NCI-H2227 (cell line): ENCODE data around the gene ZNF264.
A peak's percentile ranks its signal among the peaks of the same experiment; 100 is the strongest.
"Not testable (repeated sequence)": the region's sequence is repeated elsewhere in the genome, so short reads cannot be mapped to it uniquely, and the experiment has no call there.

ENCODE experiments used
- DNase-seq: peaks from one replicate; lab custom pipeline; 2025; ENCODE audit not compliant: unreplicated experiment; lab: John Stamatoyannopoulos, UW

Gene ZNF264

DNA sequence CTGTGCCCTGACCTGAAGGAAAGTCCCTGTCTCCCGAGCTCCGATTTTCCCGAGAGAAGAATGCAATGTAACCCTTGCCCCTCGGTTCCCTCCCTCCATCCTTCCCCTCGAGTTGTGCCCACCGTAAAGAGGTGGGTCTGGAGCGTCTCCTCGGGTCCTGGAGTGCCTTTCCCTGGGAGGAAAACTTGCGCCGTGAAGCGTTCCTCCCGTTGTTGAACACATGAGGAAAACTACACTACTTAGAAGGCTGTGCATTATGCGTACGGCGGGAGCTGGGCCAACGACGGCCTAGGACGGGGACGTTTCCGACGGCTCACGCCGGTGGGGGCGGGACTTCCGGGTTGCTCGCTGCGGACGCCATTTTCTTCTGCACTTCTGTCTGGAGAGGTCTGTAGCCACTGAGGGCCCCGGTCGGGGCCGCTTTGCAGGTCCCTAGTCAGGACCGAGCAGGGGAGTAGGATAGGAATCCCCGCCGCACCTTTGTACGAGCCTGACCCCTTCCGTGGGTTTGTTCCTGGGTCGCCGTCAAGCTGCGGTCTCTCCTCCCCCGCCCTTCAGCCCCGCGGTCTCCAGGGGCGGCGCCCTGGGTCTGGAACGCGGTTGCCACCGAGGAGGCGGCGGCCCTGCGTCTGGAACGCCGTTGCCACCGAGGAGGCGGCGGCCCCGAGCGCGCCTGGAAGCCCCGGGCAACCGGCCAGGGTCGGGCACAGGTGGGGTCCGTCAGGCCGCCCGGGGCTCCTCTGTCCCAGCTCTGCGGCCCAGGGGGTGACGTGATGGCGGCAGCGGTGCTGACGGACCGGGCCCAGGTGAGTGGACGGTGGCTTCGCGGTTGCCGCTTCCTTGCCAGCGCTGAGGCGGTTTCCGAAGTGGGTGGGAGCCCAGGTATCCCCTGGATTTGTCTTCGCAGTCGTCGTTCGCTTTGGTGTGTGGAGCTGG, at the start of gene ZNF264:
ZNF264 (plus strand) TSS at position 360 of the 936 bp plus-strand sequence; CDS start at position 774, 414 bp downstream.
- DNase-seq, result peak; percentile 96

DNA sequence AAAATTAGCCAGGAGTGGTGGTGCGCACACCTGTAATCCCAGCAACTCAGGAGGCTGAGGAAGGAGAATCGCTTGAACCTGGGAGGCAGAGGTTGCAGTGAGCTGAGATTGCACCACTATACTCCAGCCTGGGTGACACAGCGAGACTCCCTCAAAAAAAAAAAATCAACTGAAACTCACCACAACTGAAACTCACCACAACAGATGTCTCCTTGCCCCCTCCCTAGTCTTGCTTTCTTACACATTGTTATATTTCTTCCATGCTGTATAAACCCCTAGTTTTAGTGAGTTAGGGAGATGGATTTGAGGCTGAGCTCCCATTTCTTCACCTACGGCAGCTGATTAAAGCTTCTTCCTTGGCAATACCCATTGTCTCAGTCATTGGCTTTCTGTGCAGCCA, 49.6 kb upstream of the ZNF264 start:
- DNase-seq, result no peak

DNA sequence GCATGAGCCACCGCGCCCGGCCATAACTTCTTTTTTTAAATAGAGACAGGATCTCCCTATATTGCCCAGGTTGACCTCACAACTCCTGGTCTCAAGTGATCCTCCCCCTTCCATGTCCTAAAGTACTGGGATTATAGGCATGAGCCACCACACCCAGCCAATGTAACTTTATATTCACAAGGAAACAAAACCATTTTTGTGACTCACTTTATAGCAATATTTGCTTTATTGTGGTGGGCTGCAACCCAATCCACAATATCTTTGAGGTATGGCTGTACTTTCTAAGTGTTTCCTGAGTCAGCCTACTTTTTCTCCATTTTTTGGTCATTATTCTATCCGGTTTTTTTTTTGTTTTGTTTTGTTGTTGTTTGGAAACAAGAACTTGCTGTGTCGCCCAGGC, 38.4 kb upstream of the ZNF264 start:
- no peak for DNase-seq

DNA sequence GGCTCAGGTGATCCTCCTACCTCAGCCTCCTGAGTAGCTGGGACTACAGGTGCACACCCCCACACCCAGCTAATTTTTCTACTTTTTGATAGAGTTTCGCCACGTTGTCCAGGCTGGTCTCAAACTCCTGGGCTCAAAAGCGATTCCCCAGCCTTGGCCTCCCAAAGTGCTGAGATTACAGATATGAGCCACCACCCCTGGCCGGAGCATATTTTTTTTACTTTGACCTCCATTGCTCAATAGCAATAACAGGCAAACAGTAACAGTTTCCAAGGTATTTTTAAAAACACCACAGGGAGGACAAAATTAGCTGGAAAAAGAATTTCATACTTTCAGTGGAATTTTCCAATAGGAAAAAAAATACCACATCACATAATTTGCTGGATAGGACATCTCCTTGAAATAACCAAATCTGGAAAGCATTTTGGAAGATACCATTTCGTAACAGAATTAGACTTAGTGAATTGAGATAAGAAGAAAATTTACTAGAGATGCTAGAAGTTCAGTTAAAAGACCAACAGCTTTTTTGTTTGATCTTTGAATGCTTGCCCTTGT, 29.2 kb upstream of the ZNF264 start:
- DNase-seq, result no peak

DNA sequence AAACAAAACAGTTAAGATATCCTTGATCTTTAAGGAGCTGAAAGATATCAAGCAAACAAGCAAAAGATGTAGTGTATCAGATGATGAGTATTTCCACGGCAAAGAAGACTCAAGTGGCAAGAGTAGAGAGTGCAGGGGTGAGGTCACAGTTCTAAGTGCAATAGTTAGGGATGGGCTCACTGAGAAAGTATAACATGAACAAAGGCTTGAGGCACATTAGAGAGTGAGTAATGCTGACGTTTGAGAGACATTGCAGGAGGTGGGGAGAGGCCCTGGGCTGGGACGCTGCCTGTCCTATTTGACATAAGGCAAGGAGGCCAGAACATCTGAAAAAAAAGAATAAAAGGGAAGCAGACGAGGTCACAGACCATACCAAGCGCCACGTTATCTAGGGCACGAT, 25.5 kb upstream of the ZNF264 start:
- no peak for DNase-seq

DNA sequence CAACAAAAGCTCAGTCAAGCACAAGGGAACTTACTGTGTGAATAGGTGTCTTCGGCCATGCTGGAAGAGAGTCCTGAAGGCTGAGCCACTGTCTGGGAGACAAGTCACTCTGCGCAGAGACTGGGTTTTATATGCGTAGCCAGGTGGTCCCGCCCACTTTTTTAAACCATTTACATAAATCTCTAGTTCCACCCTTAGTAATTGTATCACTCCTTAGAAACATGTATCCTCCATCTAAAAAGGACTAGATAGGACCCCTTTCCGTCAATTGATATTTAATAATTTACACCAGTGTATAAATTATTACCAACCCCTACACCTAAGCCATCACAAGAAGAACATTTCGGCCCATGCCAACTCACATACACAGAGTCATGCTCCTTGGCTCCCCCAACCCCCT, 23.9 kb upstream of the ZNF264 start, which contains the start of gene DUXA:
DUXA (minus strand) TSS at position 101 of the 400 bp plus-strand sequence; CDS start at position 59, 42 bp downstream.
- DNase-seq, result no peak

DNA sequence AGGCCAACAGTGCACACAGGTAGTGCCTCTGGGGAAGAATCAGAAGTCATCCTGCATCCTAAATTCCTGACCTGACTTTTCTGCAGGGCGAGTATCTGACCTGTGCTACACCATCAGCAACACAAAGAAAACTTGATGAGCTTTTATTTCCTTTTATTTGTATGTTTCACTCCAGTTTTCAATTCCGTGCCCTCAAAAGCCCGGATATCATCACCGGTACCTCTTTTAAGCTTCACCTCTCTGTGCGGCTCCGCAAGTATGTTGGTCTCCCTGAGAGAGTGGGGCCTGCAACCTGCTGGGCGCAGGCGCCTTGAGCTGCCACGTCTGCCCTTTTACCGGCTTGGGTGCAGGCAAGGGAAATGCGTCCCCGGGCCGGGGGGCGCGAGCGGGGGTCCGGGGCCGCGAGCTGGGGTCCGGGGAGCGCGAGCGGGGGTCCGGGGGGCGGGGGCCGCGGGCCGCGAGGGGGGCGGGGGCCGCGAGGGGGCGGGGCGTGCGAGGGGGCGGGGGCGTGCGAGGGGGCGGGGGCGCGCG, 19.7 kb upstream of the ZNF264 start:
- peak; percentile 83 for DNase-seq

DNA sequence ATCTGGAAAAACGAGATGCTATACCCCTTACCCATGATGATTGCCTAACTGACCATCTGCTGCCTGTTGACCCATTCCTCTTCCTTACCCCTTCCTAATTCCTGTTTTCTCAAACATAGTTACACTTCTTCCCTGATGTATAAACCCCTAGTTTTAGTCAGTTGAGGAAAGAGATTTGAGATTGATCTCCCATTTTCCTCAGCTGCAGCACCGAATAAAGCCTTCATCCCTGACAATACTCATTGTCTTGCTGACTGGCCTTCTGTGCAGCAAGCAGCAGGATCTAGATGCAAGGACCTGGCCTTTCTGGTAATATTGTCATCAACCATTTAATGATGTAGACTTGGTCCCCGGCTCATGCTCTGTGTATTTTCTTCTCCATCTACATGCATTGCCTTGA, 999 bp upstream of the ZNF264 start:
- DNase-seq, result no peak

DNA sequence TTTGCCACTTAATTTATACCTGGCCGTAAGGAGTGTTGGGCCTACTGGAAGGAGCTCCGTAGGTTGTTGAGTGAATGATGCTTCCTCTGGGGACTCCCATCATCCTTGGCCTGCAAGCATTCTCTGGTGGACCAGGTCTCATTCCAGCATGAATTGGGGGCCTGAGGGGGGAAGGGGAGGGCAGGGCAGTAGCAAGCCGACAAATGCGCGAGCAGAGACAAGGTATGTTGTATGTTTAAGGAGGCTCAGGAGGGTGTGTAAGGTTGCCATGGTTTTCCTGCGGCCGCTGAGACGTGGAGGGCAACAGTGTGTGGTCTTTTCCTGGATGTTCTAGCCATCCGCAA, 749 bp downstream of the ZNF264 start:
- peak; percentile 59 for DNase-seq

DNA sequence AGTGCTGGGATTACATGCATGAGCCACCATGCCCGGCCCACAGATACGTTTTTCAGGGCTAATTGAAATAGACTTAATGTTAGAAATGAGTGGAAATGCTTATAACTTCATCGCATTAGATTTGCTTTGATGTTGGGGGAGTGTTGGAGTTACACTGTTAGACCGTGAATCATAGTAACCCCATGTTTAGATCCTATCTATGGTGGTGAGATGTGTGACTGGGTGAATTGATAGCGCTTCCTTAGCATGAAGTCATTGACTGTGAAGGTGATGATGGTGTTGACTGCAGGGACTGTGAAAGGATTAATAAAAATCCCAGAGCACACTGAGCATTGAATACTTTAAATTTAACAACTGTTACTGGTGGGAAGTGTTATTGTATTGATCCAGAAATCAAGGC, 1.7 kb downstream of the ZNF264 start:
- no peak for DNase-seq

DNA sequence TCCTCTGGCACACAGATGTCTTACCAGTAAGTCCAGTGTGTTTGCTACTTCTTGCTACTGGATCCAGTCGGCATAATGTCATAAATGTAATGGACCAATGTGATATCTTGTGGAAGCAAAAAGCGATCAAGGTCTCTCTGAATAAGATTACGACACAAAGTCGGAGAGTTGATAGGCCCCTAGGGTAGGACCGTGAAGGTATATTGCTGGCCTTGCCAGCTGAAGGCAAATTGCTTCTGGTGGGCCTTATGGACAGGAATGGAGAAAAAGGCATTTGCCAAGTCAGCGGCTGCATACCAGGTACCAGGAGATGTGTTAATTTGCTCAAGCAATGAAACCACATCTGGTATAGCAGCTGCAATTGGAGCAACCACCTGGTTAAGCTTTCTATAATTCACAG, 6.6 kb downstream of the ZNF264 start:
- DNase-seq, result not testable (repeated sequence)

DNA sequence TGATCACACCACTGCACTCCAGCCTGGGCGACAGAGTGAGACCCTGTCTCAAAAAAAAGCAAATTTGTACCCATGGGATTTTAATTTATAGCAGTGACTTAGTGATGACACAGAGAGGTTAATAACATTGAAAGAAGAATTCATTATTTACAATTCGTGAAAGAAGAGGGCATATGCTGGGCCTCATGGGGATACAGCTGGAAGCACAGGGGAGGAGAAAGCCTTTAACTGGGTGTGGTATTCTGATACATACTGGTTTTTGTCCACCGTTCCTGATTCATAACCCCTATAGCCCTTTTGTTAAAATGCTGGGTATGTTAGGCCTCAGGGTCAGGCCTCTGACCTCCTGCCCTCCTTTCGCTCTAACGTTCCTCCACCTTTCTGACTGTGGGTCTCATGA, 10.9 kb downstream of the ZNF264 start:
- DNase-seq, result no peak

DNA sequence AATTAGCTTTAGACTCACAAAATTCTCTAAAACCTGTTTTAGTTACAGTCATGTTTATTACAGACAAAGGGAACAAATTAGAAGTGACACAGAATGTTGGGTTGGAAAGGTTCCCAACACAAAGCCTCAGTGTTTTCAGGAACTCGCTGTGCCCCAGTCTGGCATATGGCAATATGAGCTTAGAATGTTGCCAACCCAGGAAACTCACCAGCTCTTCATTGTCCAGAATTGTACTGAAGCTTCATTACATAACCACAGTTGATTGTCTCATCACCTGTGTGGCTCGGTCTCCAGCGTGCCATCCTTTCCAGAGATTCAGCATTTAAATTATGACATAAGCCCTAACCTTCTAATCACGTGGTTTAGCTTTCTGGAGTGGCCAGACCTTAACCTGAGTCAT, 19.1 kb downstream of the ZNF264 start:
- DNase-seq, result no peak

DNA sequence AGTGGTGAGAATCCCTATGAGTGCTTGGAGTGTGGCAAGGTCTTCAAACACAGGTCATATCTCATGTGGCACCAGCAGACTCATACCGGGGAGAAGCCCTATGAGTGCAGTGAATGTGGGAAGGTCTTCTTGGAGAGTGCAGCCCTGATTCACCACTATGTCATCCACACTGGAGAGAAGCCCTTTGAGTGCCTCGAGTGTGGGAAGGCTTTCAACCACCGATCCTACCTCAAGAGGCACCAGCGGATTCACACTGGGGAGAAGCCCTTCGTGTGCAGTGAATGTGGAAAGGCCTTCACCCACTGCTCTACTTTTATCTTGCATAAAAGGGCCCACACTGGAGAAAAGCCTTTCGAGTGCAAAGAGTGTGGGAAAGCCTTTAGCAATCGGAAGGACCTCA, 20.8 kb downstream of the ZNF264 start:
- no peak for DNase-seq

DNA sequence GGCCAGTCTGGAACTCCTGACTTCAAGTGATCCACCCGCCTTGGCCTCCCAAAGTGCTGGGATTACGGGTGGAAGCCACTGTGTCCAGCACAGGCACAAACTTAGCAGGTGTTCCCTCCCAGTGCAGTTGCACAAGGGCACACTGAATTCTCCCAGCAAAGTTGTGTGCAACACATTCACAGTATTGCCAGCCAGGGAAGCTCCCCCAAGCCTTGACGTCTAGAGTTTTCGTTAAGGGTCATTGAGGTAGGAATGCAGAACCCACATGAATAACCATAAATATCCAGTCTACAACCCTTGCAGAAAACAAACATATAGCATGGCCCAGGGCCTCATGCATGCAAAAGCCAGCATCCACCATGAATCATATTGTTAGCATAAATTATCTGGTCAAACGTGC, 36.2 kb downstream of the ZNF264 start:
- no peak for DNase-seq

DNA sequence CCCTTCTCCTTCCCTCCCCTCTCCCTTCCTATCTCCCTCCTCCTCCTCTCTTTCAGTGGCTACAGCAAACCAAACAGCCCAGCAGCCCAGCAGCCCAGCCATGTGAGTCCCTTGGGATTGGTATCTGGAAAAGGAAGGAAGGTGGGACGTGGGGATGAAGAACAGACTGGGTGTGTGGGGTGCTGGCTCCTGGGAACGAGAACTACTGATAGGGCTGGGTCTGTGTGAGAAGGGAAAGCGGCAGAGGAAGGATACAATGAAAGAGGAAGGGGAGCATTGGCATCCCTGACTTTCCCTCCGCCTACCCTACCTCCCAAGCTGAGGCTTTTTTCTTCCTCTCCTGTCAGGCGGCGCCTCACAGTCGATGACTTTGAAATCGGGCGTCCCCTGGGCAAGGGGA, 40.4 kb downstream of the ZNF264 start:
- no peak for DNase-seq

DNA sequence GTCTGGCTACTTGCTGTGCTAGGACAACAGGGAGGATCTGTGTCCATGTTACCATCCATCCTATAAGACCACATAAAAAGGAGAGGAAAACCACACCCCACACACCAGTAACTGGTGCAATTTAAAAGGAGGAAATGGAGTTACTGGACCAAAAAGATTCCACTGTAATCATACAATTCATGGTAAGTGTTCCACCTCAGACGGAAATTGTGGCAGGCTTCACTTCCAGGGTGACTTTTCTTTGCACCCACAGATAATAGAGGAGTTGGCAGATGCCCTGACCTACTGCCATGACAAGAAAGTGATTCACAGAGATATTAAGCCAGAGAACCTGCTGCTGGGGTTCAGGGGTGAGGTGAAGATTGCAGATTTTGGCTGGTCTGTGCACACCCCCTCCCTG, 41.9 kb downstream of the ZNF264 start:
- DNase-seq, result no peak

DNA sequence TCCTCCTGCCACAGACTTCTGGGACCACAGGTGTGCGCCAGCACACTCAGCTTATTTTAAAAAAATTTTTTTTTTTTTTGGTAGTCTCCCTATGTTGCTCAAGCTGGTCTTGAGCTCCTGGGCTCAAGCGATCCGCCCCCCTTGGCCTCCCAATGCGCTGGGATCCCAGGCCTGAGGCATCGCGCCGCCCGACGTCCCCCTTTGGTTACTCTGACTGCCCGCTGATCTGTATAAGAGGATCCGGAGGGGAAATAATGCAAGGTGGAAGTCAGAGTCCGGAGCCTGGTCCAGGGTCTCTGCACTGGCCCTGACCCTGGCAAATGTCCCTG, 48.6 kb downstream of the ZNF264 start:
- DNase-seq, result peak; percentile 71

DNA sequence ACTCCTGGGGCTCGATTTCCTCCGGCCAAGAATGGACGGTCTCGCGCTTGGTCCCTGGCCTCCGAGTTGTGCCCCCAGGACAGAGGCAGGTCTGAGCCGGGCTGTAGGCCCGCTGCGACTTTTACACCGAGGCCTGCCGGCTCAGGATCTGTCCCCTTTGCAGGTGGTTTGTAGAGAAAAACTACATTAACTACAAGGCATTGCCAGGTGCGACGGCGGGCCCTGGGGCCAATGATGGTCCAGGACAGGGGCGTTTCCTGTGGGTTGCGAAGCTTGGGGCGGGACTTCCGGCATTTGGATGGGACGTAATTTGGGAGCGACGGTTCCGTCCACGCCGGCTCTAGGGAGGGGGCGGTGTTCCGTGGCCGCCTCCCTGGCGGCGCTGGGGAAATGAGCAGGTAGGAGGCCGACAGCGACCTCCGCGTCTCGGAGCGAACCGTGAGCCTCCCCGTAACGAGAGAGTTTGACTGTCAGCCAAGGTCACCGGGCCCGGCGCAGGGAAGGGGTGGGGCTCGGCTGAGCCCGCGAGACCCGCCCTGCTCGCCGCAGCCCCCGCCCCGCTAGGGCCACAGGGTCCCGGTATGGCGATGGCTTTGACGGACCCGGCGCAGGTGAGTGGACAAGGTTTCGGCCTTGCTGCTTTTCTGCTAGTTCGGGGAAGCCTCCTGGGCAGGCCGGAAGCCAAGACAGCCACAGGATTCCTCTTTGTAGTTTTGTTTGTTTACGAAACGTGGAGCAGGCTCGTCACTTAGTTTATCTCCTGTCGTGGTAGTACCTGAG, 49.2 kb downstream of the ZNF264 start, which contains the start of gene ZNF805:
ZNF805 (plus strand) TSS at position 322 of the 780 bp plus-strand sequence; CDS start at position 582, 260 bp downstream.
- DNase-seq, result peak; percentile 100

DNA sequence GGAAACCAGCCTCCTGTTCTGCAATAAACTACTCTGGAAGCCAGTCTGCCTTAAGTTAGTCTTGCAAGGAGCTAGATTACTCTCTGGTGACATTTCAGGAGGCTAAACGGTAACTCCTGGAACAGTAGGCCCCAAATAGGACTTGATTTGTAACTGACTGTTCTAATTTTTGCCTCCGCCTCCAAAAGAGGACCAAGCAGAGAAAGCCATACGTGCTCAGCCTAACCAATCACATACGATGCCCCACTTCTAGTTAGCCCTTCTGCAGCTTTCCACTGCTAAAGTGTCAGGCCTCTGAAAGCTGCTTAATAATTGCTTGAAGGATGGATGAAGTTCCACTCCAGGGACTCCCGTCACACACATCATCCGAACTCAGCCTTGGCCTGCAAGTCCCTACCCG, 49.9 kb downstream of the ZNF264 start:
- DNase-seq, result peak; percentile 46

DNA sequence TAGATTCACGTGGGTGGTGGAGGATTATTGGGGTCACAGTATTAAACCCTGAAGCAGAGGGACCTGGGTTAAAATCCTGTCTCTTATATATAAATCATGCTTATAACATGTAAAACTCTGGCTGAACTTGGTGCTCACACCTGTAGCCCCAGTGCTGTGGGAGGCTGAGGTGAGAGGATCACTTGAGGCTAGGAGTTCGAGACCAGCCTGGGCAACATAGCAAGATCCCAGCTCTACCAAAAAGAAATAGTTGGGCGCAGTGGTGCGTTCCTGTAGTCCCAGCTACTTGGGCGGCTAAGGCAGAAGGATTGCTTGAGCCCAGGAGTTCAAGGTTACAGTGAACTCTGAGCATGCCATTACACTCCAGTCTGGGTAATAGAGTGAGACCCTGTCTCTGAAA, 51.5 kb downstream of the ZNF264 start:
- DNase-seq, result no peak

DNA sequence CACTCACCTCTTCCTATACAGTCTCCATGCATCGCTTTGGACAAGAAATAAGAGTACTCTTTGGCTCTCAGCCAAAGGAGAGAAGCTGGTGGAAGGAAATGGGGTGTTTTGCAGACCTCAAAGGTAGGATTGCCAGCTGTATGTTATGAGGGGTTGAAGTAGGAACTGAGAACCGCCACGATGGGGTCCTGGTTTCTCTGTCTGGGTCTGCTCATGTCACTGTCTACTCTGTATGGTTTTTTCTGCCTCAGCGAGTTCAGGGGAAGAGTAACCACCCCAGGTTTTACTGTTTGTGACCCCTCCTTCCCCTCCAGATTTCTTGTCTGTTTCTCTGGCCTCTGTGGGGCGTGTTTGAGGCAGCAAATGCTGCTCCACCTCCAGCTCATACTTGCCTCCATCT, 53.2 kb downstream of the ZNF264 start:
- DNase-seq, result no peak
